Breast epithelium (tissue), 3 donors: ENCODE measurements around the gene LIX1.

Experiments used
- CTCF ChIP-seq, 3 donors: fragments of 450-650 bp; IDR thresholded peaks; one replicate each; pipeline ENCODE4 v1.5.1; 2016 to 2017; ENCODE audit warnings: antibody characterized with exemption in 3 of 3, mild to moderate bottlenecking in 3 of 3, moderate library complexity in 3 of 3
- POLR2A ChIP-seq: fragments of 450-650 bp; IDR thresholded peaks from one replicate; pipeline ENCODE4 v1.6.1; 2016; ENCODE audit warnings: antibody characterized with exemption, mild to moderate bottlenecking, moderate library complexity
- POLR2AphosphoS5 ChIP-seq, 3 donors: sonication (generic); formaldehyde crosslinking; IDR thresholded peaks; one replicate each; pipeline ENCODE4 v1.6.1; 2017; ENCODE audit warnings: antibody characterized with exemption in 3 of 3

DNA sequence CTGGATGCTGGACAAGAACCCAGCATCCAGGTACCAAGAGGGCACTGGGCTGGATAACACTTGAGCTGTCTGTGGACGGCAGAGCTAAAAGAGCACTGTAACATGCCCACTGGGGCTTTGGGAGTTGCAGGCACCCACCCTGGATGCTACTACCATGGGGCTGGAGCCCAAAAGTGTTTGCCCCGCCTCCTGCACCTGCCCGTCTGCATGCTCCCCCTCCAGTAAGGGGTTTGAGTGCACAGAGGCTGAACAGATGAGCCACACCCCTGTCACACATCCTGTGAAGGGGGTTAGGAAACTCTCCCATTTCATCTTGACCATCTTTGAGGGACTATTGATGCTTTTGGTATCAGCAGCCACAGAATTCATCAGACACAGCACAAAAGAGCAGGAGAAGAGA lies 69.0 kb downstream of the LIX1 start:
- no peak for TF ChIP-seq POLR2A
- no peak for TF ChIP-seq CTCF (IDR thresholded peaks at IDR 0.05)
- TF ChIP-seq POLR2AphosphoS5 (IDR thresholded peaks at IDR 0.05) = no peak
